HG03442 (cell line): ENCODE data around the gene POU2F1.
"Not testable (repeated sequence)": the region's sequence is repeated elsewhere in the genome, so short reads cannot be mapped to it uniquely, and the experiment has no call there.

ENCODE experiments used
- ATAC-seq: cut with Tn5 transposase; IDR thresholded peaks from one replicate; pipeline ENCODE4 v1.9.1; 2021; ENCODE audit warnings: mild to moderate bottlenecking, moderate library complexity; ENCODE audit not compliant: unreplicated experiment

Gene POU2F1

GRCh38 chr1:167202049-167202448 lies 18.6 kb upstream of the POU2F1 start:
- no peak for ATAC-seq

GRCh38 chr1:167205306-167206050 lies 15.2 kb upstream of the POU2F1 start:
- ATAC-seq, result not testable (repeated sequence)

- ATAC-seq, result no peak
Measured at GRCh38 chr1:167206166-167206835, 14.4 kb upstream of the POU2F1 start.

- no peak for ATAC-seq
Measured at GRCh38 chr1:167207940-167208623, 12.6 kb upstream of the POU2F1 start.

- ATAC-seq, result no peak
Measured at GRCh38 chr1:167208624-167208976, 12.1 kb upstream of the POU2F1 start.

- ATAC-seq, result no peak
Measured at GRCh38 chr1:167209044-167209443, 11.6 kb upstream of the POU2F1 start.

GRCh38 chr1:167210966-167211674 lies 9.6 kb upstream of the POU2F1 start:
- no peak for ATAC-seq

GRCh38 chr1:167212025-167212424 lies 8.7 kb upstream of the POU2F1 start:
- no peak for ATAC-seq

- no peak for ATAC-seq
Measured at GRCh38 chr1:167216809-167217208, 3.9 kb upstream of the POU2F1 start.

- no peak for ATAC-seq
Measured at GRCh38 chr1:167219194-167219593, 1.5 kb upstream of the POU2F1 start.

GRCh38 chr1:167219646-167220536 lies 795 bp upstream of the POU2F1 start:
- ATAC-seq, result peak; percentile 28

GRCh38 chr1:167221126-167221737 lies 546 bp downstream of the POU2F1 start:
- peak; percentile 8 for ATAC-seq

GRCh38 chr1:167221738-167222610 lies 1.3 kb downstream of the POU2F1 start:
- peak; percentile 52 for ATAC-seq

GRCh38 chr1:167223144-167224103 lies 2.7 kb downstream of the POU2F1 start:
- no peak for ATAC-seq

- ATAC-seq, result not testable (repeated sequence)
Measured at GRCh38 chr1:167224734-167225235, 4.1 kb downstream of the POU2F1 start.

- no peak for ATAC-seq
Measured at GRCh38 chr1:167225920-167226319, 5.2 kb downstream of the POU2F1 start.

- no peak for ATAC-seq
Measured at GRCh38 chr1:167227934-167228378, 7.3 kb downstream of the POU2F1 start.
